Spleen (tissue), 7 donors: ENCODE results near the gene TOPAZ1.

Source experiments
- CTCF ChIP-seq, 11 experiments: fragments of 200-600 bp in 7 of 11; fragments of 450-650 bp in 4 of 11; sonication (generic) in 4 of 11; IDR thresholded peaks in 8 of 11; conservative IDR thresholded peaks in 3 of 11; 1 replicate in 7 of 11; 2 replicates in 4 of 11; pipeline versions ENCODE4 v1.4.0 to v1.8.0; 2016 to 2021; ENCODE audit warnings: antibody characterized with exemption in 11 of 11, inconsistent platforms in 4 of 11, mild to moderate bottlenecking in 1 of 11
- POLR2A ChIP-seq, 3 donors: fragments of 450-650 bp; IDR thresholded peaks; one replicate each; pipeline ENCODE4 v1.5.1; 2017; ENCODE audit warnings: antibody characterized with exemption in 3 of 3, mild to moderate bottlenecking in 1 of 3
- POLR2AphosphoS5 ChIP-seq, 3 donors: sonication (generic); formaldehyde crosslinking; IDR thresholded peaks; one replicate each; pipeline ENCODE4 v1.5.1; 2017; ENCODE audit warnings: antibody characterized with exemption in 3 of 3
- donor health status: DM: no; HTN: no; CAD: no; lungs with moderate emphysema.
- donor health status: DM: no; HTN: no; CAD: no.
- donor health status: DM: no; HTN: no; CAD: no.

GRCh38 chr3:44363591-44363990 is 121.9 kb downstream of the TOPAZ1 start:
- TF ChIP-seq CTCF (IDR thresholded peaks at IDR 0.05 in 8 of 11, conservative IDR thresholded peaks at IDR 0.05 in 3 of 11) (no peak), POLR2AphosphoS5 (IDR thresholded peaks at IDR 0.05) (no peak), POLR2A (IDR thresholded peaks at IDR 0.05) (no peak)
